ENCODE measurements around the gene RPS18. TPM values are rescaled to one million over a fixed set of nuclear protein-coding genes. Genes with fewer than 3 reads are reported as not detected.

The RPS18 gene
- total and polyA plus RNA-seq, 9 of the 15 experiments (the other 6 are each of a cell fraction or from before 2014, with no cell fraction given): 5,023 to 17,516 (median 8,131) TPM

DNA sequence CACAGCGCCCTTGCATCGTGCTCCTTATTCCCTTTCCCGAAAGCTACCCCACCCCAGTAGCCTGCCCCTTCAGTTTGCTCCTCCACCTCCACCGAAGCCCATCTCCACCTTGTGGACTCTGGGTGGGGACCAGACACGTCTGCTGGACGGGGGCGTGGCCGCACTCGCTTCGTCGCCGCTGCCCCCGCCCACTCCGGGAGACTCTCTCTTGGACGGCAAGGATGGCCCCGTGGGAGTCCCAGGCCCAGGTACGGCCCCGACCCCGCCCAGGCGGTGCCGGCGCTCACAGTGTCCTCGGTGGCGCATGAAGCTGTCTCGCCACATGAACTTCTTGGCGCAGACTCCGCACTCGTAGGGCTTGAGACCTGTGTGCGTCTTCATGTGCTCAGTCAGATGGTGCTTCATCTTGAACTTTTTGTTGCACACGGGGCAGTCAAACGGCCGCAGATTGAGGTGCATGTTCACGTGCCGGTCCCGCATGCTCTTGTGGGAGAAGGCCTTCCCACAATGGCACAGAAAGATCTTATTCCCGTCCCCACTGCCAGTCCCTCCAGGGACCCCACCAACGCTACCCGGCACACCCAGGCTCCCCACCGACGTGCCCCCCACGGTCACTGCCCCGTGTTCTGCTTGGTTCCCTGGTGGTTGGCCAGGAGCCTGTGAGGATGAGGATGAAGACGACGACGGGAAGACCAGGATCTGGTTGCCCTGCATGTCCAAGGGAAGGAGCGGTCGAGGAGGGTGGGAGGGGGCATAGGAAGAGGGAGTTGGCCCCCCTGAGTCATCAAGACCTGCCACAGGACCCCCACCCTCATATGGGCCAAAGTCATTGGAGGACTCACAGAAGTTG lies 43.3 kb downstream of the RPS18 start (continued):
- TF ChIP-seq BCOR (IDR thresholded peaks at IDR 0.05): no peak
- TF ChIP-seq KLF13 (tag; IDR thresholded peaks at IDR 0.05; ENCODE audit: borderline replicate concordance, low read depth): peak; percentile 85
- no peak for TF ChIP-seq TCF3 (CRISPR knock-in tag; IDR thresholded peaks at IDR 0.05)
- no peak for TF ChIP-seq ESRRB (CRISPR knock-in tag; IDR thresholded peaks at IDR 0.05; ENCODE audit: borderline replicate concordance)
- TF ChIP-seq, protein P1, sequence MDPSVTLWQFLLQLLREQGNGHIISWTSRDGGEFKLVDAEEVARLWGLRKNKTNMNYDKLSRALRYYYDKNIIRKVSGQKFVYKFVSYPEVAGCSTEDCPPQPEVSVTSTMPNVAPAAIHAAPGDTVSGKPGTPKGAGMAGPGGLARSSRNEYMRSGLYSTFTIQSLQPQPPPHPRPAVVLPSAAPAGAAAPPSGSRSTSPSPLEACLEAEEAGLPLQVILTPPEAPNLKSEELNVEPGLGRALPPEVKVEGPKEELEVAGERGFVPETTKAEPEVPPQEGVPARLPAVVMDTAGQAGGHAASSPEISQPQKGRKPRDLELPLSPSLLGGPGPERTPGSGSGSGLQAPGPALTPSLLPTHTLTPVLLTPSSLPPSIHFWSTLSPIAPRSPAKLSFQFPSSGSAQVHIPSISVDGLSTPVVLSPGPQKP (CRISPR knock-in tag; IDR thresholded peaks at IDR 0.05): no peak
- TF ChIP-seq, protein P2, sequence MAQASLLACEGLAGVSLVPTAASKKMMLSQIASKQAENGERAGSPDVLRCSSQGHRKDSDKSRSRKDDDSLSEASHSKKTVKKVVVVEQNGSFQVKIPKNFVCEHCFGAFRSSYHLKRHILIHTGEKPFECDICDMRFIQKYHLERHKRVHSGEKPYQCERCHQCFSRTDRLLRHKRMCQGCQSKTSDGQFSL (CRISPR knock-in tag; IDR thresholded peaks at IDR 0.05): no peak
- TF ChIP-seq, protein P2 (tag; IDR thresholded peaks at IDR 0.05): no peak
- TF ChIP-seq RHOXF2B (CRISPR knock-in tag; conservative IDR thresholded peaks at IDR 0.05): no peak
- no peak for TF ChIP-seq SIRT6 (IDR thresholded peaks at IDR 0.05; ENCODE audit: low read depth, low read length)
- TF ChIP-seq MCM5 (IDR thresholded peaks at IDR 0.05; ENCODE audit: low read depth): no peak
- no peak for TF ChIP-seq RBM34 (IDR thresholded peaks at IDR 0.05; ENCODE audit: borderline replicate concordance, insufficient read depth, low read length)
- TF ChIP-seq, protein P3, sequence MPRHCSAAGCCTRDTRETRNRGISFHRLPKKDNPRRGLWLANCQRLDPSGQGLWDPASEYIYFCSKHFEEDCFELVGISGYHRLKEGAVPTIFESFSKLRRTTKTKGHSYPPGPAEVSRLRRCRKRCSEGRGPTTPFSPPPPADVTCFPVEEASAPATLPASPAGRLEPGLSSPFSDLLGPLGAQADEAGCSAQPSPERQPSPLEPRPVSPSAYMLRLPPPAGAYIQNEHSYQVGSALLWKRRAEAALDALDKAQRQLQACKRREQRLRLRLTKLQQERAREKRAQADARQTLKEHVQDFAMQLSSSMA (CRISPR knock-in tag; IDR thresholded peaks at IDR 0.05): no peak
- TF ChIP-seq BRD9 (IDR thresholded peaks at IDR 0.05; ENCODE audit: low read depth, partially characterized antibody): no peak
- no peak for TF ChIP-seq SMARCC2 (IDR thresholded peaks at IDR 0.05; ENCODE audit: low read depth)
- TF ChIP-seq, protein P4, sequence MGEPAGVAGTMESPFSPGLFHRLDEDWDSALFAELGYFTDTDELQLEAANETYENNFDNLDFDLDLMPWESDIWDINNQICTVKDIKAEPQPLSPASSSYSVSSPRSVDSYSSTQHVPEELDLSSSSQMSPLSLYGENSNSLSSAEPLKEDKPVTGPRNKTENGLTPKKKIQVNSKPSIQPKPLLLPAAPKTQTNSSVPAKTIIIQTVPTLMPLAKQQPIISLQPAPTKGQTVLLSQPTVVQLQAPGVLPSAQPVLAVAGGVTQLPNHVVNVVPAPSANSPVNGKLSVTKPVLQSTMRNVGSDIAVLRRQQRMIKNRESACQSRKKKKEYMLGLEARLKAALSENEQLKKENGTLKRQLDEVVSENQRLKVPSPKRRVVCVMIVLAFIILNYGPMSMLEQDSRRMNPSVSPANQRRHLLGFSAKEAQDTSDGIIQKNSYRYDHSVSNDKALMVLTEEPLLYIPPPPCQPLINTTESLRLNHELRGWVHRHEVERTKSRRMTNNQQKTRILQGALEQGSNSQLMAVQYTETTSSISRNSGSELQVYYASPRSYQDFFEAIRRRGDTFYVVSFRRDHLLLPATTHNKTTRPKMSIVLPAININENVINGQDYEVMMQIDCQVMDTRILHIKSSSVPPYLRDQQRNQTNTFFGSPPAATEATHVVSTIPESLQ (CRISPR knock-in tag; IDR thresholded peaks at IDR 0.05): 0 out of 2 replicates have a peak, but pooled peaks have one; percentile 32
- TF ChIP-seq, protein P5, sequence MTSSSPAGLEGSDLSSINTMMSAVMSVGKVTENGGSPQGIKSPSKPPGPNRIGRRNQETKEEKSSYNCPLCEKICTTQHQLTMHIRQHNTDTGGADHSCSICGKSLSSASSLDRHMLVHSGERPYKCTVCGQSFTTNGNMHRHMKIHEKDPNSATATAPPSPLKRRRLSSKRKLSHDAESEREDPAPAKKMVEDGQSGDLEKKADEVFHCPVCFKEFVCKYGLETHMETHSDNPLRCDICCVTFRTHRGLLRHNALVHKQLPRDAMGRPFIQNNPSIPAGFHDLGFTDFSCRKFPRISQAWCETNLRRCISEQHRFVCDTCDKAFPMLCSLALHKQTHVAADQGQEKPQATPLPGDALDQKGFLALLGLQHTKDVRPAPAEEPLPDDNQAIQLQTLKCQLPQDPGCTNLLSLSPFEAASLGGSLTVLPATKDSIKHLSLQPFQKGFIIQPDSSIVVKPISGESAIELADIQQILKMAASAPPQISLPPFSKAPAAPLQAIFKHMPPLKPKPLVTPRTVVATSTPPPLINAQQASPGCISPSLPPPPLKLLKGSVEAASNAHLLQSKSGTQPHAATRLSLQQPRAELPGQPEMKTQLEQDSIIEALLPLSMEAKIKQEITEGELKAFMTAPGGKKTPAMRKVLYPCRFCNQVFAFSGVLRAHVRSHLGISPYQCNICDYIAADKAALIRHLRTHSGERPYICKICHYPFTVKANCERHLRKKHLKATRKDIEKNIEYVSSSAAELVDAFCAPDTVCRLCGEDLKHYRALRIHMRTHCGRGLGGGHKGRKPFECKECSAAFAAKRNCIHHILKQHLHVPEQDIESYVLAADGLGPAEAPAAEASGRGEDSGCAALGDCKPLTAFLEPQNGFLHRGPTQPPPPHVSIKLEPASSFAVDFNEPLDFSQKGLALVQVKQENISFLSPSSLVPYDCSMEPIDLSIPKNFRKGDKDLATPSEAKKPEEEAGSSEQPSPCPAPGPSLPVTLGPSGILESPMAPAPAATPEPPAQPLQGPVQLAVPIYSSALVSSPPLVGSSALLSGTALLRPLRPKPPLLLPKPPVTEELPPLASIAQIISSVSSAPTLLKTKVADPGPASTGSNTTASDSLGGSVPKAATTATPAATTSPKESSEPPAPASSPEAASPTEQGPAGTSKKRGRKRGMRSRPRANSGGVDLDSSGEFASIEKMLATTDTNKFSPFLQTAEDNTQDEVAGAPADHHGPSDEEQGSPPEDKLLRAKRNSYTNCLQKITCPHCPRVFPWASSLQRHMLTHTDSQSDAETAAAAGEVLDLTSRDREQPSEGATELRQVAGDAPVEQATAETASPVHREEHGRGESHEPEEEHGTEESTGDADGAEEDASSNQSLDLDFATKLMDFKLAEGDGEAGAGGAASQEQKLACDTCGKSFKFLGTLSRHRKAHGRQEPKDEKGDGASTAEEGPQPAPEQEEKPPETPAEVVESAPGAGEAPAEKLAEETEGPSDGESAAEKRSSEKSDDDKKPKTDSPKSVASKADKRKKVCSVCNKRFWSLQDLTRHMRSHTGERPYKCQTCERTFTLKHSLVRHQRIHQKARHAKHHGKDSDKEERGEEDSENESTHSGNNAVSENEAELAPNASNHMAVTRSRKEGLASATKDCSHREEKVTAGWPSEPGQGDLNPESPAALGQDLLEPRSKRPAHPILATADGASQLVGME (CRISPR knock-in tag; IDR thresholded peaks at IDR 0.05): no peak
- no peak for TF ChIP-seq JUNB (CRISPR knock-in tag; conservative IDR thresholded peaks at IDR 0.05)

All from K562 (cell line).